Mesothelial cell of epicardium (in vitro differentiated cells): Measurements from ENCODE around the gene EIF3A. TPM values are rescaled to one million over a fixed set of nuclear protein-coding genes. Genes with fewer than 3 reads are reported as not detected.
A peak's percentile ranks its signal among the peaks of the same experiment; 100 is the strongest.

ENCODE experiments used
- DNase-seq, 2 experiments: peaks; one replicate each; pipeline ENCODE4 v3.0.0; 2021; ENCODE audit warnings: low spot score in 2 of 2; ENCODE audit not compliant: unreplicated experiment in 2 of 2
- H3K27ac Mint-ChIP-seq: 2 replicates; pipeline ENCODE4 v1.8.0; 2021; ENCODE audit warnings: mixed read lengths
- H3K27me3 Mint-ChIP-seq: 2 replicates; pipeline ENCODE4 v1.8.0; 2021; ENCODE audit warnings: low read depth, mixed read lengths
- H3K36me3 Mint-ChIP-seq: 2 replicates; pipeline ENCODE4 v1.8.0; 2021; ENCODE audit warnings: mixed read lengths
- H3K4me1 Mint-ChIP-seq: 2 replicates; pipeline ENCODE4 v1.8.0; 2021; ENCODE audit warnings: mixed read lengths
- H3K4me3 Mint-ChIP-seq: 2 replicates; pipeline ENCODE4 v1.8.0; 2021; ENCODE audit warnings: mild to moderate bottlenecking, moderate library complexity, mixed read lengths
- H3K9me3 Mint-ChIP-seq: 2 replicates; pipeline ENCODE4 v1.8.0; 2021; ENCODE audit warnings: mixed read lengths
- CTCF ChIP-seq: fragments of 200-600 bp; sonication (generic); IDR thresholded peaks from one replicate; pipeline ENCODE4 v1.5.0; 2021; ENCODE audit warnings: antibody characterized with exemption; ENCODE audit not compliant: unreplicated experiment
- total RNA-seq: library from RNA; stranded (reverse); gene quantifications from 3 replicates; pipeline ENCODE4 v1.2.1, GENCODE V29; 2021

EIF3A gene
- total RNA-seq, 1 donor from 2014 or later: 145 TPM

GRCh38 chr10:119079599-119080520 is 757 bp downstream of the EIF3A start:
- H3K4me3 Mint-ChIP-seq: peak overlapping the region; percentile 90
- peaks cover 24% of the 10 kb centered on the region for H3K4me1 Mint-ChIP-seq
- H3K27me3 Mint-ChIP-seq: no peaks in the 10 kb centered on the region
- peak in 1 of 2 experiments; percentile 43 for DNase-seq
- no peak for TF ChIP-seq CTCF
- no peaks in the 10 kb centered on the region for H3K9me3 Mint-ChIP-seq
- peaks cover 2% of the 10 kb centered on the region for H3K36me3 Mint-ChIP-seq
- peak overlapping the region; percentile 99 for H3K27ac Mint-ChIP-seq

GRCh38 chr10:119078422-119079179 is 2.0 kb downstream of the EIF3A start:
- peaks cover 29% of the 10 kb centered on the region for H3K4me1 Mint-ChIP-seq
- peaks cover 2% of the 10 kb centered on the region for H3K36me3 Mint-ChIP-seq
- TF ChIP-seq CTCF: no peak
- H3K27me3 Mint-ChIP-seq: no peaks in the 10 kb centered on the region
- H3K4me3 Mint-ChIP-seq: peak overlapping the region; percentile 90
- no peak for DNase-seq
- H3K9me3 Mint-ChIP-seq: no peaks in the 10 kb centered on the region
- peak overlapping the region; percentile 99 for H3K27ac Mint-ChIP-seq

- Mint-ChIP-seq H3K4me1 (peaks cover 19% of the 10 kb centered on the region), H3K9me3 (no peaks in the 10 kb centered on the region), H3K36me3 (peaks cover 32% of the 10 kb centered on the region), H3K27ac (peak overlapping the region; percentile 44), H3K4me3 (no peak overlapping the region), H3K27me3 (no peaks in the 10 kb centered on the region)
- no peak for TF ChIP-seq CTCF
- no peak for DNase-seq
These were observed 7.0 kb downstream of the EIF3A start for GRCh38 chr10:119073584-119073983.

- no peak for TF ChIP-seq CTCF
- peaks cover 48% of the 10 kb centered on the region for H3K36me3 Mint-ChIP-seq
- no peaks in the 10 kb centered on the region for H3K9me3 Mint-ChIP-seq
- DNase-seq: no peak
- no peaks in the 10 kb centered on the region for H3K27me3 Mint-ChIP-seq
- no peak overlapping the region for H3K27ac Mint-ChIP-seq
- H3K4me3 Mint-ChIP-seq: no peak overlapping the region
- peaks cover 11% of the 10 kb centered on the region for H3K4me1 Mint-ChIP-seq
These were observed 10.0 kb downstream of the EIF3A start for GRCh38 chr10:119070395-119071165.

- Mint-ChIP-seq H3K36me3 (peaks cover 62% of the 10 kb centered on the region), H3K9me3 (no peaks in the 10 kb centered on the region), H3K4me1 (peaks cover 2% of the 10 kb centered on the region), H3K27me3 (no peaks in the 10 kb centered on the region), H3K4me3 (no peak overlapping the region), H3K27ac (no peak overlapping the region)
- no peak for TF ChIP-seq CTCF
- DNase-seq: no peak
These were observed 18.7 kb downstream of the EIF3A start for GRCh38 chr10:119061926-119062325.
